H1 (cell line): ENCODE measurements around the gene NOG. TPM values are rescaled to one million over a fixed set of nuclear protein-coding genes. Genes with fewer than 3 reads are reported as not detected.

ENCODE experiments used
- CBX5 ChIP-seq: fragments of 300-800, 300-1000 bp; sonication (generic); IDR thresholded peaks from 2 replicates; pipeline ENCODE4 v1.7.1; 2016; ENCODE audit warnings: antibody characterized with exemption, low read length, low read depth
- CTBP2 ChIP-seq: IDR thresholded peaks from 2 replicates; pipeline ENCODE4 v1.7.0; 2011; ENCODE audit warnings: borderline replicate concordance, mild to moderate bottlenecking, moderate library complexity, mixed read lengths, low read length; ENCODE audit not compliant: insufficient read depth, insufficient read length
- PHF8 ChIP-seq: fragments of 200-600 bp; sonication (generic); conservative IDR thresholded peaks from 2 replicates; pipeline ENCODE4 v1.7.1; 2012; ENCODE audit warnings: low read depth, mild to moderate bottlenecking, inconsistent platforms, low read length, moderate library complexity
- polyA plus RNA-seq, 7 experiments: library from polyadenylated mRNA; depleted of rRNA in 3 of 7; stranded (reverse) in 5 of 7; unstranded in 2 of 7; fragments of >200 nt in 5 of 7; fragments of 200-250 nt in 2 of 7; gene quantifications; 1 replicate in 5 of 7; 2 replicates in 1 of 7; 4 replicates in 1 of 7; pipeline versions ENCODE4 v1.2.1 to v1.2.3, GENCODE V29; 2011 to 2013; ENCODE audit warnings: missing spikeins in 2 of 7, mixed read lengths in 2 of 7
- total RNA-seq: library from RNA; stranded (reverse); fragmentation: NEBNext Ultra II Directional; extraction: Animal tissue kit (Norgen Biotek cat#: 25700); gene quantifications from 2 replicates; pipeline ENCODE4 v1.2.1, GENCODE V29; 2021

NOG gene
- total and polyA plus RNA-seq, 2 of the 8 experiments (the other 6 are each of a cell fraction or from before 2014, with no cell fraction given): 0.35 TPM

DNA sequence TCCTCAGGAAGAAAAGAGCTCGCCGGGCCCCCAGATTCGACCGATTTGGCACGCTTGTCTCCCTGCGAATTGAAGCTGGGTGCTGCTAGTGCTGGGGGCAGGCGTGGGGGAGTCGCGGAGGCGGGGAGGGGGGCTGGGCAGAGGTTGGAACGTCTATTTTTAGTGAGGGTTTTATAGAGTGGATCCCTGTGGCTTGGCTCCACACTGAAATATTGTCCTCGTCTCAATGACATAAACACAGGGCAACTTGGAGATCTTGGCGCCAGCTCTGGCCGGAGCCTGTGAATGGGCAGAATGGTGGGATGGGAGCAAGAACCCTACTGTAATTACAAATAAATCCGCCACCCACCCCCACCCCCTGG is 15.7 kb upstream of the NOG start (continued):
- TF ChIP-seq PHF8 (no peak), CBX5 (no peak), CTBP2 (no peak)
